NCI-H345 treated with DMSO at 0.1 percent for 48 hours (cell line): Measurements from ENCODE around the gene KCNK10.

Experiments used
- DNase-seq: peaks from one replicate; lab custom pipeline; 2025; ENCODE audit not compliant: unreplicated experiment; lab: John Stamatoyannopoulos, UW

The KCNK10 gene

GRCh38 chr14:88321692-88322503 lies 1.2 kb downstream of the KCNK10 start:
- no peak for DNase-seq

DNA sequence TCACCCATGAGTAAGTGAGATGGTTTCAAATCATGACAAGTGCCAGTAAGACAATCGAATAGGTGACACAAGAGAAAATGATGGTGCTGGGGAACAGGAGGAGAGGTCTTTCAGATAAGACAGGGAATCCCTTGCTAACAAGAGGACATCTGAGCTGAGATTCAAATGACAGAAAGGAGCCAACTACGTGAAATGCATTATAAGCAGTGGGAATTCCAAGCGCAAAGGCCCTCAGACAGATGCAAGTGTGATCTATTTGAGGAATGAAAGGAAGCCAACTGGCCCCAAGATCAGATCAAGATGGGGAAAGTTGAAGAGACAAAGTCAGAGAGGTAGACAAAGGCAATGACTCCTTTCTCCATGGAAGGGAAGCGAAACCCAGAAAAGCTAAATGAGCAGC lies 4.7 kb downstream of the KCNK10 start:
- no peak for DNase-seq

- DNase-seq: no peak
Observed at GRCh38 chr14:88316521-88316920, 6.5 kb downstream of the KCNK10 start.

DNA sequence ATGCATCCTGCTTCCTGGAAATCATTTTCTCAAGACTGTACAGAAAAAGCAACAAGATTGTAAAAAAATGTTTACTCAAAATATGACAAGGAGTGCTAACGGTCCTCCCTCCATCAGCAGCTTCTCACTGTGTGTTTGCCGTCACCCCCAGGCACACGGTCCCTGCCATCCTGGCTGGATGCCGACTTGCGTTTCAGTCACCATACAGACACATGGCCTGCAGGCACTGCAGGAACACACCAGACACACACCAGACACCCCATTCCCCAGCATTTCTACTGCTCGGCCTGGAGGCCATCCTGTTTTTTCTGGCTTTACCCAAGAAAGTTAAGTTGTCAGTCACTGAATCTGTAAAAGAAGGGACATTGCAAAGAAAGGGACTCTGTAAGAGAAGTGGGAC lies 10.8 kb downstream of the KCNK10 start:
- DNase-seq: no peak

DNA sequence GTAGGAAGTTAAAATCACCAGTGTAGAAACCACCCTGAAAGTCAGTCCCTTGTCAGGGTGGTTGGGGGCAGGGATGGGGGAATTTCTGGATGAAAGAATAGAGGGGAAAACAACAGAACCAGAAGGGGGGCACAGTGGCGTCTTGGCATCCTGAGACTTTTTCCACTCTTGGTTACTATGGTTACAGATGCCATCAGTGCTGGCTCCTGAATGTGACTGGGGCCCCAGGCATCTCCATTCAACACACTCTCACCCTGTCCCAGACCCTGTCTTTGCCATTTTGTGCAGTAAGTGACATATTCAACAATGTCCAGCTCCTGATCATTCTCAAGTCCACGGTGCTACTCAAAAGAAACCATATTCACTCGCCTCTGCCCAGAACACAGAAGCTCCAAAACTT lies 11.3 kb downstream of the KCNK10 start:
- no peak for DNase-seq

- DNase-seq: no peak
Observed at GRCh38 chr14:88310449-88310848, 12.6 kb downstream of the KCNK10 start.

DNA sequence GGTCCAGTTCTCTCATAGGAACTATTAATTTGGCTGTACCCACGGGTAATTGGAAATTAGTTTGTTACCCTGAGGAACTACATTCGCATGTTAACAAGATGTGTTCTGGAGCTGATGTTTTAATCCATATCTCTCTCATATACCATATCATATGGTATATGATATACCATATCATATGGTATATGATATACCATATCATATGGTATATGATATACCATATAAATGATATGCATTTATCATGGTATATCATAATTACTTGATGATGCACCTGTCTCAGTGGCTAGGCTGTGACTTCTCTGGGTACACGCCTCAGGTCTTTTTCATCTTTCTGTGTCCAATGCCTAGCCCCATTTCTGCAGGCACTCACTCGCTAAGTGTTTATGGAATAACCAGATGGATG lies 13.0 kb downstream of the KCNK10 start:
- no peak for DNase-seq

- DNase-seq: no peak
Observed at GRCh38 chr14:88305528-88306322, 17.3 kb downstream of the KCNK10 start.

- no peak for DNase-seq
Observed at GRCh38 chr14:88303041-88303440, 20.0 kb downstream of the KCNK10 start.

DNA sequence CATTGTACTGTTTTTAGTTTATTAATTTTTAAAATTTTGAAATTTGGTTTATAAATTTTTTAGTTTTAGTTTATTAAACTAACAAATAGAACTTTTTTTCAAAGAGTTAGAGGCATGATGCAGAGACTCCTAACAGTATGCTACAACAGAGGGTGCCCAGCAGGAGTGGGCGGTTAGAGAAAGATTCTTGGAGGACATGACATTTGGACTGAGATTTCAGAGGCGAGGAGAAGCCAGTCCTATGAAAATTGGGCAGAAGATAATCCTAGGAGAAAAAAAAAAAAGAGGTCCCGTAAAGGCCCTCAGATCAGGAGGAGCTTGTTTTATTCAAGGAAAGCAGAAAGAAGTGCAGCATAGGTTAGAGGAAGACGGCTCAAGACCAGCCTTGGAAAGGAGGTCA lies 21.7 kb downstream of the KCNK10 start:
- no peak for DNase-seq

DNA sequence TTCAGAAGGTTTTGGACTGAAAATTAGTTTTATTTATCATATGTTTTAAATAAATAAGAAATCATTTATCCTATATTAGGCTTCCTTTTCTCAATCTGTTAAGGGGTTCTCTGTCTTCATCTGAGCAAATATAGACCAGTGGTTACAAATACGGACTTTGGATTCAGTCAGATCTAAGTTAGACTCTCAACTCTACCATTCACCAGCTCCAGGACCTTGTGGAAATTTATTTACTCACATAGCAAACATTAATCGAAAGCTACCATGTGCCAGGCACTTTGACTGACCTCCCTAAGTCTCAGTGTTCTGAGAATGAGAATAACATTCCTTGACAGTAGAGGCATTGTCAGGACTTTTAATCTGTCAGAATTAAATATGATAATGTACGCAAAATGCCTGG lies 22.3 kb downstream of the KCNK10 start:
- DNase-seq: no peak

DNA sequence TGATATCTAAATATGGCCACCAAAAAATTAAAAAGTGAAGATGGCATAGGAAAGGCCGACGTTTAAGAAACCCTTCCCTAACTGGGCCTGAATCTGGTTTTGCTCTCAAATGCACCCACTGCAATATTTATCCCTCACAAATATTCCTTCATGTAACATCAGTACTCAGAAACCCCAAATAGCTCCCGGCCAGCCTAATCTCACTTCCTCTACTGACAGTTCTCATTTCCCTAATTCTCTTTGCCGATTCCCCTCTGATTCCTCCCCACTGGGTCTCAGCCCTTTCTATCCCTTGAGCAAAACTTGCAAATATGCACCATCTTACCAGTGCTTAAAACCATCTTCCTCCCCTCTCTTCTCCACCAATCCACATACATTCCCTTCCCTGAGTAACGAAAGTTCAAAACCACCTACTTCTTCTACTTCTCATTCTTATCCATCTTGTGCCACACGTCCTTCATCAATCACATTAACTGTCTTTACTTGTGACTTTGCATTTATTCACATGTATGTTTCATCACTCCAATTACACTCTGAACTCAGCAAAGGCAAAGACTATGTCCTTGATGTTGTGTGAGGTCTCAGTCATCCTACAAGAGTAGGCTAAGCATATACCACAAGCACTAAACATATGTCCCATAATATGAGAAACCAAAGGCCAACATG lies 23.1 kb downstream of the KCNK10 start:
- no peak for DNase-seq

DNA sequence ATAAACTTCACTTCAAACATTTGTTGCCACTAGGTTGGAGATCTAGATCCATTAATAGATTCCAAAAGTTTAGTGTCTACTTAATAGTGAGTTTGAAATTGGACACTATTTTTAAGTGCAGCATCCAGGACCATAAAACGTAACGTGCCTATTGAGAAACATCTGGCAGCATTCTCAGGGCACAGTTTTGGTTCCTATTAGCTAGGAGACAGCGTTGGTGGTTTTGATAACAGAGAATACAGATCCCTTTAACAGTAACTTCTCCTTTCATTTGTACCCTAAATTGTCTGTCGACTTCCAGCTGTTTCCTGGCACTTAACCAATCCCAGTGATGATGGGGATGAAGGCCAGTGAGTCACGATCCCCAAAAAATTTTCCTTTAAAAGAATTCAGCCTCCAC lies 25.8 kb downstream of the KCNK10 start:
- DNase-seq: no peak

DNA sequence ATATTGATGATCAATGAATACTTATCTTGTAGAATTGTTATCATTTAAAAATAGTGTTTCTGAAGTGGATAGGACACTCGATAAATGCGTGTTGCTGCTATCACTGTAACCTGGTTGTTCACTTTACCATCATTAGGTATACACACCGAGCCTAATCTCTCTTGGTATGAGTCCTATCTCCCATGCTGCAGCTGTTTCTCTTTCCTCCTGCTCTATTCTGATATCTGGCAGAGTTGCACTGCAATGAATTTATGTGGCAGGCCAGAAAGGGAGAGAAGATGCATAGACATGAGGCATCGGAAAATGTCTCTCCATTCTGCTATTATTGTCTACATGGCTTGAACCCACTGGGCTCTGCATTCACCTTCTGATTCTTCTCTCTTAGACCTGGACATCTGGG lies 26.7 kb downstream of the KCNK10 start:
- no peak for DNase-seq

GRCh38 chr14:88289996-88290395 lies 33.1 kb downstream of the KCNK10 start:
- no peak for DNase-seq

- DNase-seq: no peak
Observed at GRCh38 chr14:88289234-88289633, 33.8 kb downstream of the KCNK10 start.

- DNase-seq: no peak
Observed at GRCh38 chr14:88286309-88286708, 36.8 kb downstream of the KCNK10 start.

DNA sequence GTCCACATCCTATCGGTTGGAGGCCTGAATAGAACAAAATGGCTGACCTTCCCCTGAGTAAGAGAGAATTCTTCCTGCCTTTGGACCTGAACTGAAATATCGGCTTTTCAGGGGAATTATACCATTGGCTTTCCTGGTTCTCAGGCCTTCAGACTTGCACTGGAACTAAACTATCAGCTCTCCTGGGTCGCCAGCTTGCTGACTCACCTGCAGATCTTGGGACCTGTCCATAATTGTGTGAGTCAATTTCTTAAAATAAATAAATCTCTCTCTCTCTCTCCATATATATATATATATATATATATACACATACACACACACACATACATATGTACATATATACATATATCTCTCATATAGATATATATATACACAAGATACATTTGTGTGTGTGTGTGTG lies 41.6 kb downstream of the KCNK10 start:
- no peak for DNase-seq

DNA sequence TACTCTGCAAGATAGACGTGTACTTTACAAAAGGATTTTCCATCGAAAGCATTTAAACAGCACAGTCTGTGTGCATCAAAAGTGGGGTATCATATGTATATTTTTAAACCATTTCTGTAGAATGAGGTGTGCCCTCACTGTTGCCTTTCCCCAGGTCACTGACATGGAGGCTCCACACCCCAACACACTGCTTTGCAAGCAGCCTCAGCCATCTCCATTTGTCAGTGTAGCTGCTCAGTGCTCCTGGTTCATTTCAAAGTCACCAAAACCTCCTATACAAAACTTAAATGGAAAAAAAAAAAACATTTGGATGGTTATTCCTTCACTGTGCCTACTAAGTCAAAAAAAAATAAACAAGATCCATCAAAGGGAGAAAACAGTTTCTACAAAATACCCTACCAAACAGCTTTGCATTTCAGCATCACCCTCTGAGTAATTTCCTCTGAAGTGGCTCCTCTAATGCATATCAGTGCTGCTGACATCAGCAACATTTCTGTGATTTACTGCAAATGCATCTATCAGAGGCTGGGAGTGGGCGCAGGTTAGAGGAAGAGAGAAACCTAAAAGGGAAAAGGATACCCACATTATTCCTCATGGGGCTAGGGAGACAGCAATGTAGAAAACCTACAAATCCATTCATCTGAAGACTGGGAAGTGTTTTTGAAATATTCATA lies 46.0 kb downstream of the KCNK10 start:
- DNase-seq: no peak

- DNase-seq: no peak
Observed at GRCh38 chr14:88272390-88273269, 50.4 kb downstream of the KCNK10 start.
